GM18517 (cell line): Measurements from ENCODE around the gene TEAD1.

Experiments used
- ATAC-seq: cut with Tn5 transposase; IDR thresholded peaks from one replicate; pipeline ENCODE4 v1.9.1; 2021; ENCODE audit warnings: mild to moderate bottlenecking, moderate library complexity; ENCODE audit not compliant: unreplicated experiment

Gene TEAD1

DNA sequence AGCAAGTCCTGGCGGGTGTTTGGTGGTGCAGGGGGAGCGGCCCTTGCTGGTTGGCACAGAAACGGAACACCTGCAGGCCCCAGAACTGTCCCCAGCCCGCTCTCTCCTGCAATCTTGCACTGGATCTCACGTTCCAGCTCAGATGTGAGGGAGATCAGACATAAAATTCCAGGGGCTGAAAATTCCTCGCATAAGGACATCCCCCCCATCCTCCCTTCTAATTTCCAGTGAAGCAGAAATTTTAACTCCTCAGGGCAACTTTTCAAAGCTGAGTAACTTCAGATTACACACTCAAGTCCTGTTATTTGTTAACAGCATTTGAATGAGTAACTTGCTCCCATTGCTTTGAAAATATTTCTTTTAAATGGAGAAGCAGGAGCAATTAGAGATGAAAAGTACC lies 294.6 kb downstream of the TEAD1 start:
- ATAC-seq = no peak

DNA sequence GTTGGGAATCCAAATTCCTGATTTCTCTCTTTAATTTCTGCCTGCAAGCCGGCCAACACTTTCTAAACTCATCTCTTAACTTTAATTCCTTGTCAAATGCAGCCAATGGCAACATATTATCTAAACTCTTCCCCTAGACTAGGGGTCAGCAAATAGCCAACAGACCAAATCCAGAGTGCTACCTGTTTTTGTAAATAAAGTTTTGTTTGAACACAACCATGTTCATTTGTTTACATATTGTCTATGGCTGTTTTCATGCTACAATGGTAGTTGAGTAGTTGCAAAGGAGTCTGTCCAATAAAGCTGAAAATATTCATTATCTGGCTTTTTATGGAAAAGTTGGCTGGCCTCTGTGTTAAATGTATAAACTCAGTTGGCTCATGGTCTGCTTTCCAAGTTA lies 297.7 kb downstream of the TEAD1 start:
- no peak for ATAC-seq

DNA sequence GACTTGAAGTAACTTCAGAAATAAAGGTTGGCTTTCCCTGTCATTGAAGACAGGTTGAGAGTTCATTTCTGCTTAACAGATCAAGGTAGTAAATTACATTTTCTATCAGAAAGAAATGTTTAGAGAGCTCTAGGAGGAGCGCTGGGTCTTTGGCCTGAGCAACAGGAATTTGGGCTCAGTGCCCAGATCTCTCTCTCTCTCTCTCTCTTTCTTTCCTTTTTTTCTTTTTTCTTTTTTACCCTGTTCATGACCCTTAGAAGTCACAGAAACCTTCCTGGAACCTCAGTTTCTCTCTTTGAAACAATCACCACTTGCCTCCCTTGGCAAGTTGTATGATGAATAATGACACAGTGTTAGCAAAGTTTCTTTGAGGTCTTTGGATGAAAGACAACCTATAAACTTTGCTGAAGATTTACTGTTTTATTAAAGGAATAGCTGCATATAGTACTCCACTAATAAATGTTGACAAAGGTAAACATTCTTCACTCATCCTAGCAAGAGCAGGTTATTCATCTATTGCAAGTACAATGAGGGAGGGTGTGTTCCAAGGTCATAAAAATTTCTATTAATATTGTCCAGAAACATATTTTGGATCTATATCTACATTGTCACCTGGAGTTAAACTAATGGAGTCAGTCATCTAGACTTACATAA lies 299.4 kb downstream of the TEAD1 start:
- ATAC-seq = no peak

DNA sequence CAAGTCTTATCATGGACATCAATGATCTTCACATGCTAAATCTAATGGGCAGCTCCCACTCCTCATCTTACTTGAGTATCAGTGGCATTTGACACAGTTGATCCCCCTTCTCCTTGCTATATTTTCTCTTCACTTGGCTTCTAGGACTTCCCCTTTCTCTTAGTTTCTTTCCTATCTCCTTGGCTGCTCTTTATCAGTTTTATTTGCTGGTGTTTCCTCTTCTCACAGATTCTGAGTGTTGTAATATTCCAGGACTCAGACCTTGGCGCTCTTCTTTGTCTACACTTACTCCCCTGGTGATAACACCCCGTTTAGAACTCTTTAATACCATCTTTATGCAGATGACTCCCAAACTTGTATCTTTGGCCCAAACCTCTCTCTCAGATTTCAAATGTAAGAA lies 301.0 kb downstream of the TEAD1 start:
- ATAC-seq = no peak

DNA sequence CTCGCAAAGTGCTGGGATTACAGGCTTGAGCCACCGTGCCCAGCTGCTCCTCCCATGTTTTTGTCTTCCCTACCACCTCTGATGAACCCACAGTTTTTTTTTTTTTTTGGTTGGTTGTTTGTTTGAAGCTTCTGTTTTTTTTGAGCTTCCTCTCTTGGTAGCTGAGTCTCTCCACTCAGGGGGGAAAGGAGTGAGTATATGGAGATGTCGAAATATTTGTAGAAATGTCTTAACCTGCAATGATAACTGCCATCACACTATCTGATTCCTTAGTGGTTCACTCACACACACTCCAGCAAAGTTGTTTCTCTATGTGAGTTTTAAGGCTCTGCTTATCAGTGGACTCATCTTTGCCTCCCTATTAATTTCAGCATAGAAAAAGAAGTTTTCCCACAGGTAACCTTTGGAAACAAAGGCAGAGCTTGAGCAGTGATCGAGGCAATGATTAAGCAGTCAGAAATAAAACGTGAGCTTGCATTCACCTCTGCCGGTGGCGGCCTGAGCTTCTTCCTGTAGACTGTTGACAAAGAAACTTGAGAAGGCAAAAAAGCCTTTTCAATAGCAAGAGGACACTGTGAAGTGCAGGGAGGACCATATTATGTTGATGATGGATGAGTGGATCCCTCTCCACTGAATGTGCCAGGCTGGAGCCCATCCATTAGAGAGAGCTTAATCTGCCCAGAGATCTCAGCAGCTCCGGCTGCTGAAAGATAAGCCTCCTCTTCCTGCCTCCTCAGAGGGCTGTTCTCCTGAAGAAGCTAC lies 305.9 kb downstream of the TEAD1 start:
- ATAC-seq = no peak

DNA sequence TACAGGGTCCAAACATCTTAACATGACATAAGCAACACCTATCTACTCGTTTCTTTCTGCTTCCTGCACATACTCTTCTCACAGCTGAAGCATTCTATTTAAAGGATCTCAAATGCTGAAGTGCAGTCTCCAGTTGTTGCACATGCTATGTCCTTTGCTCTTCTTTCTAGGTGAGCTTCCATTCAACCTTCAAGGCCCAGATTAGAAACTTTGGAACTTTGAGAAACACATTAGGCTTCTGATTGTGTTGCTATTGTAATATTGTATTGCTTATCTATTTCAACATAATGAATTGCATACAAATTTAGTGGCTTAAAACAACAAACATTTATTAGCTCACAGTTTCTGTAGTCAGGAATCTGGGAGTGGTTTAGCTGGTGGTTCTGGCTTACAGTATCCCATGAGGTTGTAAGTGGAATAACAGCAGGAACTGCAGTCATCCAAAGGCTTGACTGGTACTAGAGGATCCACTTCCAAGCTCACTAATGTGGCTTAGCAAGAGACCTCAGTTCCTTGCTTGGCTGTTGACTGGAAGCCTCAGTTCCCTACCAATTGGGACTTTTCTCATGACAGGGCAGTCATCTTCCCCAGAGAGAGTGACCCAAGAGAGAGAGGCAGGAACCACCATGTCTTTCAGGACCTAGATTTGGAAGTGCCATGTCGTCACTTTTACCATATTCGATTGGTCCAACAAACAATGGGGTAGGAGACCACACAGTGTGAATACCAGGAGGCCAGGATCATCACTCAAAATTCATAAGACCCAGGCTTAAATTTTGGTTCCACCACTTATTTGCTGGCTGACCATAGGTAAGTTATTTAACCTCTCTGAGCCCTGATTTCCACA lies 307.7 kb downstream of the TEAD1 start:
- ATAC-seq = no peak

DNA sequence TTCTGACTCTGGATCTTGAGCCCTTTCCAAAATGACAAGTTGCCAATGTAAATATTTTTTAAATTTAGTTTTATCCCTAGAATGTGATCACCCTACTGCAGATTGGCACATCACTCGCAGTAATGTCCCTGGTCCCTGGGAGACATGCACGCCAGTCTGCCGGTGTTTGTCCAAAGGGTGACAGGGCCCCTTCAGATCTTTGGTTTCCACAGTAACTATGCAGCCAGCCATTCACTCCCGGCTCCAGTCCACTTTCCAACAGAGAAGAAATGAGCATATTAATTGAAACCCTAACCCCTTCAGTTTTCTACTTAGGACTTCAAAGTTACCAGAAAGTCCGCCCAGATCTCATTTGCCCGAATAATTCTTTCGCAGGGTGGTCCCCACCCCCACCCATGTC lies 309.1 kb downstream of the TEAD1 start:
- no peak for ATAC-seq

DNA sequence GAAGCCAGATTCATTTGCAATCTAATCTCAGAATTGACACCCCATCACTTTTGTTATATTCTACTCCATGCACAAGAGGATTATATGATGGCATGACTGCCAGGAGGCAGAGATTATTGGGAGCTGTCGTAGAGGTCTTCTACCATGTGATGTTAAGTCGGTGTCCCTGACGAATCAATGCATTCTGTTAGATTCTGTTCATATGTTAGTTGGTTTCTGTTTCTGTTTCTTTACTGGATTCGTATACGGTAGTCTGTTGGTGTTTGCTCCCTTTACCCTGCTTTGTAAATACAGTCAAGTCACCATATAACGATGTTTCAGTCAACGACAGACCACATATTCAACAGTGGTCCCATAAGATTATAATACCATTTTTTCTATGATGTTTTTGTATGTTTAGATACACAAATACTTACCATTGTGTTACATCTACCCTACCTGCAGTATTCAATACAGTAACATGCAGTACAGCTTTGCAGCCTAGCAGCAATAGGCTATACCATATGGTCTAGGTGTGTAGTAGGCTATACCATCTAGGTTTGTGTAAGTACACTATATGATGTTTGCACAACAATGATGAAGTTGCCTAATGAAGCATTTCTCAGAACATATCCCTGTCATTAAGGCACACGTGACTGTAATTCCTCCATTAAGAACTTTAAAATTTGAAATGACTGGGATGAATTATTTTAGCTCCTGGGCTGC lies 312.1 kb downstream of the TEAD1 start:
- no peak for ATAC-seq

DNA sequence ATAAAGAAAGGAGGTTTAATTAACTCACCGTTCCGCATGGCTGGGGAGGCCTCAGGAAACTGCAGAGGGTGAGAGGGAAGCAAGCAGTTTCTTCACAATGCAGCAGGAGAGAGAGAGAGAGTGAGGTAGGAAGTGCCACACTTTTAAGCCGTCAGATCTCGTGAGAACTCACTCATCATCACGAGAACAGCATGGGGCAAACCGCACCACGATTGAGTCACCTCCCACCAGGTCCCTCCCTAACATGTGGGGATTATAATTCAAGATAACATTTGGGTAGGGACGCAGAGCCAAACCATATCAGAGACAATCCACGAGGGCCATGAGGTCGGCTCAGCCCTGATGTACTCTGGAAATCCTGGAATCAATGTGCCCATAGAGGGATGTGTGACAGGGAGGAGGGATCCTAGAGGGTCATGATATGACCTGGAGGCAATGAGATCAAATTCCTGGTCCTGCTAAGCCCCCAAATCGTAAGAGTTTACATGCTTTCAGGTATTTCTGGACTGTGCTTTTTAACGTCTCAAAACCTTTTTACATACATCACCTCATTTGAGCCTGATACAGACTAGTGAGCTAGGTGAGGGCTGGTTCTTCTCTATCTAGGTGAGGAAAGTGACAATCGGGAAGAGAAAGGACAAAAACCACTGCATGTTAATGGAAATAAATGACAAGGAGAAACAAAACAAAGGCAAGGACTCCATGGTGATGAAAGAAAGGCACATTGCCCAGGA lies 315.4 kb downstream of the TEAD1 start:
- ATAC-seq = no peak

DNA sequence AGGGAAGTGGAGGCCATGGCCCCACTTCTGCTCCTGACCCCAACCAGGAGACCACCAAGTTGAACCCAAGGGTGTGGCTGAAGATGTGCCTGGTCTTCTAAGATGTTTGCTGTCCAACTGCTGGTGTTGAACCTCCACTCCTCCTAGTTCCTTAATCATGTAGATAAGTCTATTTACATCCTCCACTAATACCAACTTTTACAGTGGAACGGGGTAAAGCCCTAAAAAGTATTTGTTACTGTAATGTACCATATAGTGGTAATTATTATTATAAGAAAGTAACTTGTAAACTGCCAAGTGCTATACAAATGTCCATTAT lies 315.9 kb downstream of the TEAD1 start:
- no peak for ATAC-seq

DNA sequence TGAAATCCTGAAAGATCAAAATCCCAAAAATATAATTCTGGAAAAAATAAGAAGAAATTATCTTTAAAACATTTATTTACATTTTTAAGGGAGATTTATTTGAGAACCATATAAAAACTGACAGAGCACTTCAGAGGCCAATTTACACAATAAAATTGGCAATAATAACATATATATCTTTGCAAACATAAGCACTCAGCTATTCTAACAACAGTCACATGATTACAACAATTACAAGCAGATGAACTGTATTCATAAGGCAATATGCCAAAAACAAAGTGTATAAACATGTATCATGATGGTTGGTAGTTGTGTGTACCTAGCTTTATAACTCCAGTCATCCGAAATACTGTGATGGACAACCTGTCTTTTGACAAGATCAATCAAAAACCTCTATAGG lies 317.2 kb downstream of the TEAD1 start:
- no peak for ATAC-seq

DNA sequence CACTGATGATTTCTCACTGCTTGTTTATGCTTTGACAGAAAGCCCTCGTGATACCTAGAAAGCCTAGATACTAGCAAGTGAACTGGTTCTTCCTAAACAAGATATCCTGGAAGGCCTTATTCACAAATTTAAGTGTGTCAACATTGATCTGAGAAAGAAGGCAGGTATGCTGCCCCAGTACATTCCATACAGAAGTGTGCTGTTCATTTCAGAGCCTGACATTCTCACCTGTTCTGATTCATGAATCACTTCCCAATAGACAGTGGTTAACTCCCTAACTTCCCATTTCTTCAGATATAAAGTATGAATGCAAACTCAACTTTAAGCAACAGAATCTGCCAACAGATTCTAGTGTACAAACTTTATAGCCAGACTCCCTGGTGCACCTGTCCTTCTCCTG lies 319.4 kb downstream of the TEAD1 start:
- ATAC-seq = no peak
